Measurements from ENCODE around the gene MACROD2.

MACROD2 gene

GRCh38 chr20:15422966-15423365 lies 1427.7 kb downstream of the MACROD2 start:
- TF ChIP-seq SIN3A (IDR thresholded peaks at IDR 0.05; ENCODE audit: borderline replicate concordance, insufficient read depth, low read length) = no peak
- no peak for TF ChIP-seq REST (IDR thresholded peaks at IDR 0.05; ENCODE audit: insufficient read depth in 1 of 2, low read depth in 2 of 2, low read length in 2 of 2)
- TF ChIP-seq POLR2AphosphoS5 (IDR thresholded peaks at IDR 0.05; ENCODE audit: low read depth, low read length) = no peak
- no peak for TF ChIP-seq TAF1 (IDR thresholded peaks at IDR 0.05; ENCODE audit: borderline replicate concordance, insufficient read depth, low read length)
- TF ChIP-seq FOXP2 (optimal IDR thresholded peaks at IDR 0.05; ENCODE audit: borderline replicate concordance, extremely low read depth, extremely low read length, insufficient read depth) = no peak

DNA sequence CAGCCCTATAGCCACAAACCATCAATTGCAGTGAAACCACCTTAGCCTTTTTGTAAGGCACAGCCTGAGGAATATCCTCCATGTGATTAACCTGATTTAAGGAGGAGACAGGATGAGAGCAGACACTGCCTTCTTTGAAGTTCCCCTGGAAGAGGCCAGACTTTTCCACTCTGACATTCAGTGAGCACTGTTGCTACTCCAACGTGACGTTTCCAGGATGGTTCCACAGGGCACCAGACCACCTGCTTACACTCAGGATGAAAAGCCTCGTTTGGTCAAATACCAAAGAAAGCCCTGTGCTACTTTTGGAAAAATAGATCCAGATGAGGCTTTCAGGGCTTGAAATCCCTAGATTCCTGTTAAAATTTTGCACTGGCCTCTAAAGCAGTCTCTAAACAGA lies 1444.2 kb downstream of the MACROD2 start:
- no peak for TF ChIP-seq TAF1 (IDR thresholded peaks at IDR 0.05; ENCODE audit: borderline replicate concordance, insufficient read depth, low read length)
- TF ChIP-seq POLR2AphosphoS5 (IDR thresholded peaks at IDR 0.05; ENCODE audit: low read depth, low read length) = no peak
- TF ChIP-seq REST (IDR thresholded peaks at IDR 0.05; ENCODE audit: insufficient read depth in 1 of 2, low read depth in 2 of 2, low read length in 2 of 2) = no peak
- TF ChIP-seq SIN3A (IDR thresholded peaks at IDR 0.05; ENCODE audit: borderline replicate concordance, insufficient read depth, low read length) = no peak
- TF ChIP-seq FOXP2 (optimal IDR thresholded peaks at IDR 0.05; ENCODE audit: borderline replicate concordance, extremely low read depth, extremely low read length, insufficient read depth) = no peak

- TF ChIP-seq POLR2AphosphoS5 (IDR thresholded peaks at IDR 0.05; ENCODE audit: low read depth, low read length) (no peak), FOXP2 (optimal IDR thresholded peaks at IDR 0.05; ENCODE audit: borderline replicate concordance, extremely low read depth, extremely low read length, insufficient read depth) (no peak), SIN3A (IDR thresholded peaks at IDR 0.05; ENCODE audit: borderline replicate concordance, insufficient read depth, low read length) (no peak), REST (IDR thresholded peaks at IDR 0.05; ENCODE audit: insufficient read depth in 1 of 2, low read depth in 2 of 2, low read length in 2 of 2) (no peak), TAF1 (IDR thresholded peaks at IDR 0.05; ENCODE audit: borderline replicate concordance, insufficient read depth, low read length) (no peak)
Observed at GRCh38 chr20:15440049-15440820, 1444.9 kb downstream of the MACROD2 start.

DNA sequence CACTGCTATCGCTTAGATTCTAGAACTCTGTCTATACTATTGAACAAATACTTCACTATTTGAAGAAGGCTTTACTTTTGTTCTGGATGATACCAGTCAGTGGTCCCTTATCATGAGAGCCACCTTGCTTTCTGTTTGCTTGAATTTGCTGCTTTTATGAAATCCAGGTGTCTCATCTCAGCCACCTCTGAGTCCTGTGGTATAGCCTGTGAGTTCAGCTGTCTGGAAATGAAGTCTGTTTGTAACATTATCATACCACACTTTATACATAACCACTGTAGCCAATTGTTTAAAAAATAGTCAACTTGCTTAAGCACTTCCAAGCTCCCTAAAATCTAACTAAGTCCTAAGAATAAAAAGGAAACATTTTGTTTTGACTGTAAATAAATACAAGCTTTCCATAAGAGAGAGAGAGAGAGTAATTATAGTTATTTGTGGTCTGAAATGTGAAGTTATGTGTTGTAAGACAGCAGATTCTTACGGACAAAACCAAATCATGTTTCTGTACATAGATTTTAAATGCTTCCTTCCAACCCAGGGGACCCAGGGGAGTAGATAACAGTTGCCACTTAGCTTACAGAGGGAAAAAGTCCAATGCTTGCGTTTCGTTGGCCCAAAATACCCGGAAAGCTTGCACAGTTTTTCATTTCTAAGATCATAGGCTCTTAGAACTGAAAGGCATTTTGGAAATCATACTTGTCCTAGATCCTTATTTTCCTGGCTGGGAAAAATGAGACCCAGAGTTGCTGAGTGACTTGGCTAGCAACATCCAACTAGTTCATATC lies 1449.9 kb downstream of the MACROD2 start:
- TF ChIP-seq REST (IDR thresholded peaks at IDR 0.05; ENCODE audit: insufficient read depth in 1 of 2, low read depth in 2 of 2, low read length in 2 of 2) (no peak), SIN3A (IDR thresholded peaks at IDR 0.05; ENCODE audit: borderline replicate concordance, insufficient read depth, low read length) (no peak), FOXP2 (optimal IDR thresholded peaks at IDR 0.05; ENCODE audit: borderline replicate concordance, extremely low read depth, extremely low read length, insufficient read depth) (no peak), POLR2AphosphoS5 (IDR thresholded peaks at IDR 0.05; ENCODE audit: low read depth, low read length) (no peak), TAF1 (IDR thresholded peaks at IDR 0.05; ENCODE audit: borderline replicate concordance, insufficient read depth, low read length) (no peak)
